GM12892 (cell line): ENCODE results near the gene HCN2.

Experiments
- POLR2AphosphoS5 ChIP-seq: IDR thresholded peaks from 2 replicates; pipeline ENCODE4 v1.6.1; 2011; ENCODE audit warnings: low read depth, low read length, control low read depth
- TAF1 ChIP-seq: IDR thresholded peaks from 2 replicates; pipeline ENCODE4 v1.6.1; 2011; ENCODE audit warnings: low read depth, mild to moderate bottlenecking, control low read depth, low read length, borderline replicate concordance

DNA sequence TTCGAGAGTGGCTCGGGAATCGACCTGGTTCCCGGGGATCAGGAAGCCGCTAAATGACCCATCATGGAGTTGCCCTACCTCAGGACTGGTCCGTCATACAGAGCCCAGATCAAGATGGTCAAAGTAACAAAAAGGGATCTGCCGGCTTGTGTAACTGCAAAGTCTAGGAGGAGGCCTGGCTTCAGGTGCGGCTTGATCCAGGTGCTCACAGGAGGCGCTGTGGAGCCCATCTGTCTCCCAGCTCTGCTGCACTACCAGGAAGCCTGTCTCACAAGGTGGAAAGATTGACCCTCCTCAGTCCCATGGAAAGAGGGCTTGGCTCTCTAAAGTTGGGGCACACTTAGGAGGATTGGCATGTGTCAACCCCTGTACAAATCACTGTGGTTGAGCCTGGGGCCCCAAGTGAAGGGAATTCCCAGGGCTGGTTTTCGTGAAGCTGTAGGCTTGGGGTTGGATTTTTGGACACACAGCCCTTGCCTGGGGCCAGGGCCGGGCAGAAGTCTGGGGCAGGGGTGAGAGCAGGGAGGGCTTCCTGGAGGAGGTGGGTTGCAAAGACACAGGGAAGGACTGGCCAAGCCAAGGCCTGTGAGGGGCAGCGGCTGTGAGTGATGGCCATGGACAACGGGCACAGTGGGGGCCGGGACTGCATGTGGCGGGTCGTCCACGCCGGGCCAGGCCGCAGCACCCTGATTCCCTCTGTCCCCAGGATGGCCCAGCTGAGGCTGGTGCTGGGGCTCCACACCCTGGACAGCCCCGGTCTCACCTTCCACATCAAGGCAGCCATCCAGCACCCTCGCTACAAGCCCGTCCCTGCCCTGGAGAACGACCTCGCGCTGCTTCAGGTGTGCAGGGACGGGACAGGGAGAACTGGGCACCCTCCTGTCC lies 41.6 kb upstream of the HCN2 start:
- TF ChIP-seq POLR2AphosphoS5 (no peak), TAF1 (no peak)
